Effector memory CD8-positive, alpha-beta T cell (primary cell): ENCODE data around the gene RGMB.
"Not testable (repeated sequence)": the region's sequence is repeated elsewhere in the genome, so short reads cannot be mapped to it uniquely, and the experiment has no call there.

ENCODE experiments used
- ATAC-seq: fragments of 150-1000 bp; cut with Tn5 transposase; replicated peaks from 2 replicates; pipeline ENCODE4 v1.10.0; 2021; ENCODE audit warnings: mild to moderate bottlenecking, moderate library complexity
- DNase-seq, 3 experiments: peaks; one replicate each; pipeline ENCODE4 v3.0.0; 2021
- H3K27ac Mint-ChIP-seq, 2 donors: one replicate each; pipeline ENCODE4 v1.8.0; 2022; ENCODE audit warnings: mild to moderate bottlenecking in 2 of 2, mixed read lengths in 2 of 2, moderate library complexity in 2 of 2
- H3K27me3 Mint-ChIP-seq, 2 donors: one replicate each; pipeline ENCODE4 v1.8.0; 2022; ENCODE audit warnings: mixed read lengths in 2 of 2
- H3K36me3 Mint-ChIP-seq: one replicate; pipeline ENCODE4 v1.8.0; 2022; ENCODE audit warnings: mild to moderate bottlenecking, moderate library complexity, mixed read lengths; ENCODE audit not compliant: insufficient read depth
- H3K4me1 Mint-ChIP-seq, 2 donors: one replicate each; pipeline ENCODE4 v1.8.0; 2022; ENCODE audit warnings: low read depth in 2 of 2, mixed read lengths in 2 of 2
- H3K4me3 Mint-ChIP-seq, 2 donors: one replicate each; pipeline ENCODE4 v1.8.0; 2022; ENCODE audit warnings: mild to moderate bottlenecking in 2 of 2, mixed read lengths in 2 of 2, moderate library complexity in 2 of 2
- H3K9me3 Mint-ChIP-seq, 2 donors: one replicate each; pipeline ENCODE4 v1.8.0; 2022; ENCODE audit warnings: mixed read lengths in 2 of 2

The RGMB gene

DNA sequence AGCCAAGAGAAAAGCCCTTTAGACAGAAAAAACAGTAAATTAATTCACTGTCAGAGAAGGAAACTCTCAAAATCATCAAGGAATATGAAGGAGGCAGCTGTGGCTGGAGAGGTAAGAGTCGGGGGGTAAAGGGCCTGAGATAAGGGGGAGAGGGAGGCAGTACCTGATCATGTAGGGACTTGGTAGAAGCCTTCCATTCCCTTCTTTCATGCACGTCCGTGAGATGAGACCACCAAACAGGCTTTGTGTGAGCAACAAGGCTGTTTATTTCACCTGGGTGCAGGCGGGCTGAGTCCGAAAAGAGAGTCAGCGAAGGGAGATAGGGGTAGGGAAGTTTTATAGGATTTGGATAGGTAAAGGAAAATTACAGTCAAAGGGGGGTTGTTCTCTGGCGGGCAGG is 21.1 kb upstream of the RGMB start:
- peaks cover 10 to 33% of the 10 kb centered on the region in 2 donors for H3K27me3 Mint-ChIP-seq
- H3K36me3 Mint-ChIP-seq = not testable (repeated sequence)

GRCh38 chr5:98752801-98753200 is 20.7 kb upstream of the RGMB start:
- DNase-seq, H3K4me3 Mint-ChIP-seq, H3K27ac Mint-ChIP-seq, H3K36me3 Mint-ChIP-seq, H3K4me1 Mint-ChIP-seq, ATAC-seq, H3K9me3 Mint-ChIP-seq: not testable (repeated sequence)
- peaks cover 10 to 33% of the 10 kb centered on the region in 2 donors for H3K27me3 Mint-ChIP-seq

More for the DNA sequence above, 21.1 kb upstream of the RGMB start:
- H3K4me3 Mint-ChIP-seq, H3K4me1 Mint-ChIP-seq, H3K27ac Mint-ChIP-seq, ATAC-seq, H3K9me3 Mint-ChIP-seq, DNase-seq: not testable (repeated sequence)

- peaks cover 0 to under 1% of the 10 kb centered on the region in 2 donors for H3K9me3 Mint-ChIP-seq
- H3K27me3 Mint-ChIP-seq = peaks cover 10 to 33% of the 10 kb centered on the region in 2 donors
- DNase-seq (no peak), ATAC-seq (no peak)
- H3K4me3 Mint-ChIP-seq = no peak overlapping the region
- H3K4me1 Mint-ChIP-seq = no peaks in the 10 kb centered on the region
- H3K36me3 Mint-ChIP-seq = no peaks in the 10 kb centered on the region
- H3K27ac Mint-ChIP-seq = no peak overlapping the region
These were observed 20.0 kb upstream of the RGMB start for GRCh38 chr5:98753507-98753906.

- Mint-ChIP-seq H3K9me3 (no peaks in the 10 kb centered on the region), H3K27me3 (peaks cover 10 to 31% of the 10 kb centered on the region in 2 donors), H3K27ac (no peak overlapping the region), H3K4me1 (no peaks in the 10 kb centered on the region), H3K36me3 (no peaks in the 10 kb centered on the region), H3K4me3 (no peak overlapping the region)
- DNase-seq (no peak), ATAC-seq (no peak)
These were observed 18.1 kb upstream of the RGMB start for GRCh38 chr5:98755406-98755805.

- no peaks in the 10 kb centered on the region for H3K9me3 Mint-ChIP-seq
- H3K4me3 Mint-ChIP-seq = no peak overlapping the region
- ATAC-seq (no peak), DNase-seq (no peak)
- H3K36me3 Mint-ChIP-seq = no peaks in the 10 kb centered on the region
- H3K27me3 Mint-ChIP-seq = peaks cover 13 to 38% of the 10 kb centered on the region in 2 donors
- no peak overlapping the region for H3K27ac Mint-ChIP-seq
- H3K4me1 Mint-ChIP-seq = no peaks in the 10 kb centered on the region
These were observed 15.5 kb upstream of the RGMB start for GRCh38 chr5:98757978-98758377.

DNA sequence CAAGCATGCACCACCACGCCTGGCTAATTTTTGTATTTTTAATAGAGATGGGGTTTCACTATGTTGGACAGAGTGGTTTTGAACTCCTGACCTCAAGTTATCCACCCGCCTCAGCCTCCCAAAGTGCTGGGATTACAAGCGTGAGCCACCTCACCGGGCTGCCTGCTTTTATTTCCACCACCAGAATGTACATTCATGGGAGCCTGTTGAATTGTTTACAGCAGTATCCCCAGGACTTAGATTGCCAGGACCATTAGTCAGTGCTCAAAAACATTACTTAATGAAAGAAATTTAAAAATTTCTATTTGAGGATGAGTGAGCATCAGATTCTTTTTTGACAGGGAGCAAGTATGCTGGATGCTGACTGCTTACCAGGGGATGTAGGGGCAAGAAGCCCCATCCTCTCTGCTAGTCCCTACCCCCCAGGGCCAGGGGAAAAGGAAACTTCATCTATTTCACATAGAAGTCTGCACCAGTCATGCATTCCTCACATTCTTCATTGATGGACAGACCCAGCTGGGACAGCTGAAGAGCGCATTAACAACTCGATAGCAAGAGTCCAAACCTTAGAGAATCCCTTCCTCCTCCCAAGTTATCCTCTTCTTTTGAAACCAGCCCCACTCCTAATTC is 10.3 kb upstream of the RGMB start:
- ATAC-seq (no peak), DNase-seq (no peak)
- Mint-ChIP-seq H3K27ac (no peak overlapping the region), H3K4me1 (peaks cover under 1 to 1% of the 10 kb centered on the region in 2 donors), H3K36me3 (no peaks in the 10 kb centered on the region), H3K4me3 (no peak overlapping the region), H3K9me3 (no peaks in the 10 kb centered on the region), H3K27me3 (peaks cover 54 to 64% of the 10 kb centered on the region in 2 donors)

- H3K9me3 Mint-ChIP-seq = no peaks in the 10 kb centered on the region
- H3K27ac Mint-ChIP-seq = no peak overlapping the region
- peaks cover 13% of the 10 kb centered on the region for H3K36me3 Mint-ChIP-seq
- H3K4me3 Mint-ChIP-seq = no peak overlapping the region
- peaks cover 19% of the 10 kb centered on the region in 2 donors for H3K4me1 Mint-ChIP-seq
- ATAC-seq = no peak
- no peak for DNase-seq
- peaks cover 75 to 76% of the 10 kb centered on the region in 2 donors for H3K27me3 Mint-ChIP-seq
These were observed 7.6 kb upstream of the RGMB start for GRCh38 chr5:98765815-98766214.

DNA sequence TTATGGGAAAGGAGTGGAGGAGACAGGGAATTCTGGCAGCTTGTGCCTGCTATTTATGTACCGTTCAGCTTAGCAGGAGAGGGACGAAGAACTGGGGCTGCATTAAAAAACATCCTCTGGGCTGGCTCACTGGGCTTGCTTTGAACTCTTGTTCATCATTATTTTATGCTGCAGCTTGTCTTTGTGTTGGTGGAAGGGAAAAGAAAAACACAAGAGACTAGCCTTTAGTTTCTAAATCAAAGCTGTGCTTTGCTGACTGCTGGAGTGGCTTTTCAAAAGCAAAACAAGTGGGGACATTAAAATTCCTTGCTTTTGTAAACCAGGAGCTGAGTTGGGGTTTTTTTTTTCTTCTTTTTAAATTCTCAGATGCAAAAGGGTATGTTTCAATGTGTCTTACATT is 5.9 kb upstream of the RGMB start:
- peaks cover 16% of the 10 kb centered on the region for H3K36me3 Mint-ChIP-seq
- H3K4me1 Mint-ChIP-seq = peaks cover 28 to 34% of the 10 kb centered on the region in 2 donors
- peaks cover 67 to 70% of the 10 kb centered on the region in 2 donors for H3K27me3 Mint-ChIP-seq
- no peak for ATAC-seq
- no peak overlapping the region for H3K27ac Mint-ChIP-seq
- H3K4me3 Mint-ChIP-seq = no peak overlapping the region
- no peak for DNase-seq
- H3K9me3 Mint-ChIP-seq = no peaks in the 10 kb centered on the region

- H3K27ac Mint-ChIP-seq = peak overlapping the region in 1 of 2 donors; percentile 55
- H3K36me3 Mint-ChIP-seq = peaks cover 23% of the 10 kb centered on the region
- H3K9me3 Mint-ChIP-seq = no peaks in the 10 kb centered on the region
- ATAC-seq (no peak), DNase-seq (peak in 2 of 3 experiments; percentile 2 to 17)
- H3K4me3 Mint-ChIP-seq = peak overlapping the region; percentile 87 to 91
- peaks cover 35 to 42% of the 10 kb centered on the region in 2 donors for H3K4me1 Mint-ChIP-seq
- peaks cover 67 to 72% of the 10 kb centered on the region in 2 donors for H3K27me3 Mint-ChIP-seq
These were observed 5.1 kb upstream of the RGMB start for GRCh38 chr5:98768160-98768959.

- DNase-seq (no peak), ATAC-seq (no peak)
- peak overlapping the region in 1 of 2 donors; percentile 55 for H3K27ac Mint-ChIP-seq
- peaks cover 63 to 67% of the 10 kb centered on the region in 2 donors for H3K27me3 Mint-ChIP-seq
- peaks cover 35 to 42% of the 10 kb centered on the region in 2 donors for H3K4me1 Mint-ChIP-seq
- H3K9me3 Mint-ChIP-seq = no peaks in the 10 kb centered on the region
- H3K36me3 Mint-ChIP-seq = peaks cover 23% of the 10 kb centered on the region
- H3K4me3 Mint-ChIP-seq = peak overlapping the region; percentile 87 to 91
These were observed 4.6 kb upstream of the RGMB start for GRCh38 chr5:98768960-98769209.

DNA sequence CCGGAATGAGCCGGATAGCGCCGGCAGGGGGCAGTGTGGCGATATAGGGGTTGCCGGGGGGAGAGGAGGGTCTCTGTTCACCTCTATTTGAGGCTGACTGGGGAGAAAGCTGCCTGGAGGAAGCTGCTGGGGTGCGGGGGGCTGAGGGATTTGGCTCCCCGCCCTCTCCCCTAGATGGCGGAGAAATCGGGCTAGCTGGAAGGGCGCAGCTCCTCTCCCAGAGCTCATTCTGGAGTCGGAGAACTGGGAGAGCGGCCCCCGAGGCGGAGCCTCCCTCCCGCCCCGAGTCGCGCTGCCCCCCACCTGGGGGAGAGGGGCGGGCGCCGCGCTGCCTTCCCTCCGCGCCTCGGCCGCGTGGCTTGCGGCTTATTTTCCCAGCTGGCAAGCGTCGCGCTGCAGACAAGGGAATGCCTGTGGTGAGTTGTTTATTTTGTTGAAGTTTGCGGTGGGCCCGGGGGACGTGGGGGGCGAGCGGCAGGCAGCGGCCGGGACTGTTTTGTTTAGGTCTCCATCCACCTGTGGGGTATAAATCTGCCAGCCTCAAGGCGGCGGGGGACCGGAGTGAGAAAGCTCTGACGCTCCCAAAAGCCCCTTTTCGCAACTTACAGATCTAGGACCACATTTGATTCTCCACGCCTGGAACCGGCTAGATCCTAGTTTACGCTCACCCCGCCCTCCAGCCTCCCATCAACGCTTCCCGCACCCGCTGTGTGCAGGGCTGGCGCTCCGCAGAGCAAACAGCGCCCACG is 4.1 kb upstream of the RGMB start:
- Mint-ChIP-seq H3K4me1 (peaks cover 37 to 44% of the 10 kb centered on the region in 2 donors), H3K36me3 (peaks cover 25% of the 10 kb centered on the region), H3K27ac (peak overlapping the region in 1 of 2 donors; percentile 44), H3K4me3 (peak overlapping the region; percentile 87 to 91), H3K9me3 (no peaks in the 10 kb centered on the region), H3K27me3 (peaks cover 60 to 64% of the 10 kb centered on the region in 2 donors)
- ATAC-seq (no peak), DNase-seq (peak; percentile 10 to 26 (median 22))

DNA sequence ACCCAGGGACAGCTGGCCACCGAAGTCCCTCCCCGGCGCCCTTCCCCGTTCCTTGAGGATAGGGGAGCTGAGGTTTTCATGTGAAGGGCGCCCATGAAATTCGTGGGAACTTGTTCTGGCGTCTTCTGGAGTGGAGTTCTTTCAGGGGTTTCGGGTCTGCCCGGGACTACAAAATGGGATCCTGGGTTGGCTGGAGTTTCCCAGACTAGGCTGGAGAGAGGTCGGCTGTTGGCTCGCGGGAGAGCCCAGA is 3.6 kb upstream of the RGMB start:
- Mint-ChIP-seq H3K27ac (peak overlapping the region in 1 of 2 donors; percentile 44), H3K9me3 (no peaks in the 10 kb centered on the region), H3K4me1 (peaks cover 42 to 48% of the 10 kb centered on the region in 2 donors), H3K27me3 (peaks cover 60 to 64% of the 10 kb centered on the region in 2 donors), H3K4me3 (peak overlapping the region; percentile 87 to 91), H3K36me3 (peaks cover 27% of the 10 kb centered on the region)
- DNase-seq (no peak), ATAC-seq (no peak)

DNA sequence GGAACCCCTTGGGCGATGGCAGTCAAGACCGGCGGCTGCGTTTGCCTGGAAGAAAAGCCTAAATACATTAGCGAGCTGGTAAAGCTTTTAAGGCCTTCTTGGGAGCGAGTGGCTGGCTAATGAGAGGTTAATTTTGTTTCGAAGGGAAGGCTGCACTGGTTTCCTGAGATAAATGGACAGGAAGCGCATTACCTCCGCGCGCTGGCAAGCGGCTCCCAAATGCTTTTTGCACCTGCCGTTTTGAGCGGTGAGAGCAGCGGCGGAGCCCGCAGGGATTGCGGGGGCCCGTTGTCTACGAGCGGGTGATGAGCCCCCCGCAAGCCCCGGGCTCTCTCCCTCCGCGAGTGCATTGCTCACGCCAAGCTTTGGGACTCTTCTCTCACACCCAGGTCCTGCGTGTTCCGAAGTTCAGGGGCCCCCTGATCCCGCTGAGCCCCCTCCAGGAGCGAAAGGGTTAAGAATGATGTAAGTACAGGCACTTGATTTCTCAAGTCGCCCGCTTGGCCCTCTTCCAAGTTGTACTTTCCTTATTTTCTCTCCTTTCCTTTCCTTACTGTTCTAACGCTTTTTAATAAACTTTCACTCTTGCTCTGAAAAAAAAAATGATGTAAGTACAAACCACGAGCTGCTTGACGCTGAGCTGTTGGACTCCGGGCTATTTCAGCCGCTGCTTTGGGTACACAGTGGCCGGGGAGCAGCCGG is 3.1 kb upstream of the RGMB start:
- Mint-ChIP-seq H3K36me3 (peaks cover 27% of the 10 kb centered on the region), H3K9me3 (no peaks in the 10 kb centered on the region), H3K27ac (peak overlapping the region; percentile 17 to 44), H3K4me3 (peak overlapping the region; percentile 87 to 91), H3K27me3 (peaks cover 63 to 67% of the 10 kb centered on the region in 2 donors), H3K4me1 (peaks cover 45 to 51% of the 10 kb centered on the region in 2 donors)
- ATAC-seq = no peak
- DNase-seq = peak in 1 of 3 experiments; percentile 1
